ENCODE measurements around the gene LTO1. TPM values are rescaled to one million over a fixed set of nuclear protein-coding genes. Genes with fewer than 3 reads are reported as not detected.

Gene LTO1
- total and polyA plus RNA-seq, 2 of the 13 experiments (the other 11 are each of a cell fraction or from before 2014, with no cell fraction given) = 11.8 to 15.0 TPM

DNA sequence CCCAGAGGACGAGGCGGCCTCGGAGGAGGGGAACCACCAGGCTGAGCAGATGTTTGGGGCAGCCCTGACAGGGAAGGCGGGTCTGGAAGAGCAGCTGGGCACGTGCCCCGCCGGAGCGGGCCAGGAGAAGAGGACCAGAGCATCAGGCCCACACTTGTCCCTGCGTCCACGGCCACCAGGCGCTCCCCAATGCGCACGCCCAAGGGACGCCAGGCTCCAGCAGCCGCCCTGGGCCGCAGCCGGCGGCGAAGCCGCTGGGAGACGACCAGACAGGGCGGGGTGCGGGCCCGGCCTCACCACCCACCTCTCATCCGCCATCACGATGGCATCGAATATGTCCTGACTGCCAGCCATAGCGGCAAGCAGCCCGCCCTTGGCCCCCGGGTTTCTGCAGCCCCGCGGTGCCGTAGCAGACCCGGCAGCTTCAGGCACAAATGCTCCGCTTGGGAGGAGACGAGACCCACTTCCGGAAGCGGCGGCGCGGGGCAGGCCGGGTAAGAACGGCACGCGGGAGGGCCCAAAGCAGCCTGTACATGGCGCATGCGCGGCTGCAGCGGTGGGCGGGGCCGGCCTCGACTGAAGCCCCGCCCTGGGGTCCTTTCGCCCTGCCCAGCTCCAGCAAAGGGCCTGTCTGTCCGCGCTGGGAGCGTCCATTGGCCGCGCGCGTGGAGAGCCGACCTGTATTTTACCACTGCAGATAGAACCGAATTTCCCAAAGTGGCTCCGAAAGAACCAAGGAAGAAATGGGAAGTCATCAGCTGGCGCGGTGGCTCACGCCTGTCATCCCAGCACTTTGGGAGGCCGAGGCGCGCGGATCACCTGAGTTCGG is at the start of gene LTO1 (continued):
- TF ChIP-seq TARDBP (CRISPR knock-in tag; IDR thresholded peaks at IDR 0.05) = peak; percentile 52; the same call in 1 of the 2 replicates
- TF ChIP-seq CBX1 (IDR thresholded peaks at IDR 0.05; ENCODE audit: low read depth) = peak; percentile 81
- peak; percentile 56; the same call in 1 of the 2 replicates for TF ChIP-seq NR2C2 (CRISPR knock-in tag; IDR thresholded peaks at IDR 0.05; ENCODE audit: borderline replicate concordance)
- TF ChIP-seq ZNF501 (CRISPR knock-in tag; IDR thresholded peaks at IDR 0.05) = peak; percentile 97
- TF ChIP-seq, protein P1, sequence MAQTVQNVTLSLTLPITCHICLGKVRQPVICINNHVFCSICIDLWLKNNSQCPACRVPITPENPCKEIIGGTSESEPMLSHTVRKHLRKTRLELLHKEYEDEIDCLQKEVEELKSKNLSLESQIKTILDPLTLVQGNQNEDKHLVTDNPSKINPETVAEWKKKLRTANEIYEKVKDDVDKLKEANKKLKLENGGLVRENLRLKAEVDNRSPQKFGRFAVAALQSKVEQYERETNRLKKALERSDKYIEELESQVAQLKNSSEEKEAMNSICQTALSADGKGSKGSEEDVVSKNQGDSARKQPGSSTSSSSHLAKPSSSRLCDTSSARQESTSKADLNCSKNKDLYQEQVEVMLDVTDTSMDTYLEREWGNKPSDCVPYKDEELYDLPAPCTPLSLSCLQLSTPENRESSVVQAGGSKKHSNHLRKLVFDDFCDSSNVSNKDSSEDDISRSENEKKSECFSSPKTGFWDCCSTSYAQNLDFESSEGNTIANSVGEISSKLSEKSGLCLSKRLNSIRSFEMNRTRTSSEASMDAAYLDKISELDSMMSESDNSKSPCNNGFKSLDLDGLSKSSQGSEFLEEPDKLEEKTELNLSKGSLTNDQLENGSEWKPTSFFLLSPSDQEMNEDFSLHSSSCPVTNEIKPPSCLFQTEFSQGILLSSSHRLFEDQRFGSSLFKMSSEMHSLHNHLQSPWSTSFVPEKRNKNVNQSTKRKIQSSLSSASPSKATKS (CRISPR knock-in tag; IDR thresholded peaks at IDR 0.05) = no peak
- TF ChIP-seq YEATS2 (CRISPR knock-in tag; IDR thresholded peaks at IDR 0.05; ENCODE audit: borderline replicate concordance) = peak; percentile 98
- no peak for TF ChIP-seq KDM6A (CRISPR knock-in tag; IDR thresholded peaks at IDR 0.05; ENCODE audit: low read depth)
- TF ChIP-seq ZNF530 (CRISPR knock-in tag; IDR thresholded peaks at IDR 0.05; ENCODE audit: low read depth) = no peak
- TF ChIP-seq ZNF34 (CRISPR knock-in tag; IDR thresholded peaks at IDR 0.05; ENCODE audit: borderline replicate concordance) = 0 out of 2 replicates have a peak, but pooled peaks have one; percentile 37
- TF ChIP-seq NR1H2 (CRISPR knock-in tag; IDR thresholded peaks at IDR 0.05; ENCODE audit: borderline replicate concordance, low read depth) = no peak
- peak; percentile 86; the same call in 1 of the 2 replicates for TF ChIP-seq ZNF572 (CRISPR knock-in tag; IDR thresholded peaks at IDR 0.05)
- peak; percentile 95 for TF ChIP-seq THAP11 (CRISPR knock-in tag; IDR thresholded peaks at IDR 0.05)
- no peak for TF ChIP-seq EZH2 (conservative IDR thresholded peaks at IDR 0.05; ENCODE audit: low read depth, low read length)
- peak; percentile 90; the same call in 1 of the 2 replicates for TF ChIP-seq SIN3A (IDR thresholded peaks at IDR 0.05; ENCODE audit: borderline replicate concordance, low read depth, low read length)
- TF ChIP-seq, protein P2, sequence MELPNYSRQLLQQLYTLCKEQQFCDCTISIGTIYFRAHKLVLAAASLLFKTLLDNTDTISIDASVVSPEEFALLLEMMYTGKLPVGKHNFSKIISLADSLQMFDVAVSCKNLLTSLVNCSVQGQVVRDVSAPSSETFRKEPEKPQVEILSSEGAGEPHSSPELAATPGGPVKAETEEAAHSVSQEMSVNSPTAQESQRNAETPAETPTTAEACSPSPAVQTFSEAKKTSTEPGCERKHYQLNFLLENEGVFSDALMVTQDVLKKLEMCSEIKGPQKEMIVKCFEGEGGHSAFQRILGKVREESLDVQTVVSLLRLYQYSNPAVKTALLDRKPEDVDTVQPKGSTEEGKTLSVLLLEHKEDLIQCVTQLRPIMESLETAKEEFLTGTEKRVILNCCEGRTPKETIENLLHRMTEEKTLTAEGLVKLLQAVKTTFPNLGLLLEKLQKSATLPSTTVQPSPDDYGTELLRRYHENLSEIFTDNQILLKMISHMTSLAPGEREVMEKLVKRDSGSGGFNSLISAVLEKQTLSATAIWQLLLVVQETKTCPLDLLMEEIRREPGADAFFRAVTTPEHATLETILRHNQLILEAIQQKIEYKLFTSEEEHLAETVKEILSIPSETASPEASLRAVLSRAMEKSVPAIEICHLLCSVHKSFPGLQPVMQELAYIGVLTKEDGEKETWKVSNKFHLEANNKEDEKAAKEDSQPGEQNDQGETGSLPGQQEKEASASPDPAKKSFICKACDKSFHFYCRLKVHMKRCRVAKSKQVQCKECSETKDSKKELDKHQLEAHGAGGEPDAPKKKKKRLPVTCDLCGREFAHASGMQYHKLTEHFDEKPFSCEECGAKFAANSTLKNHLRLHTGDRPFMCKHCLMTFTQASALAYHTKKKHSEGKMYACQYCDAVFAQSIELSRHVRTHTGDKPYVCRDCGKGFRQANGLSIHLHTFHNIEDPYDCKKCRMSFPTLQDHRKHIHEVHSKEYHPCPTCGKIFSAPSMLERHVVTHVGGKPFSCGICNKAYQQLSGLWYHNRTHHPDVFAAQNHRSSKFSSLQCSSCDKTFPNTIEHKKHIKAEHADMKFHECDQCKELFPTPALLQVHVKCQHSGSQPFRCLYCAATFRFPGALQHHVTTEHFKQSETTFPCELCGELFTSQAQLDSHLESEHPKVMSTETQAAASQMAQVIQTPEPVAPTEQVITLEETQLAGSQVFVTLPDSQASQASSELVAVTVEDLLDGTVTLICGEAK (IDR thresholded peaks at IDR 0.05) = no peak
- TF ChIP-seq, protein P2 (CRISPR knock-in tag; IDR thresholded peaks at IDR 0.05) = peak; percentile 51; the same call in 1 of the 2 replicates
- no peak for TF ChIP-seq NPAS2 (CRISPR knock-in tag; IDR thresholded peaks at IDR 0.05; ENCODE audit: borderline replicate concordance)
- TF ChIP-seq, protein P3, sequence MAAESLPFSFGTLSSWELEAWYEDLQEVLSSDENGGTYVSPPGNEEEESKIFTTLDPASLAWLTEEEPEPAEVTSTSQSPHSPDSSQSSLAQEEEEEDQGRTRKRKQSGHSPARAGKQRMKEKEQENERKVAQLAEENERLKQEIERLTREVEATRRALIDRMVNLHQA (CRISPR knock-in tag; IDR thresholded peaks at IDR 0.05) = no peak

Measured in HepG2 (cell line).